LNCAP (cell line): ENCODE data around the gene HADHB.

Experiments used
- CTCF ChIP-seq: fragments of 450-650 bp; IDR thresholded peaks from 2 replicates; pipeline ENCODE4 v1.5.1; 2017; ENCODE audit warnings: mild to moderate bottlenecking

HADHB gene

GRCh38 chr2:26214759-26215158, 30.0 kb upstream of the HADHB start:
- no peak for TF ChIP-seq CTCF

GRCh38 chr2:26215833-26216232, 28.9 kb upstream of the HADHB start:
- TF ChIP-seq CTCF, result no peak

GRCh38 chr2:26216587-26216986, 28.2 kb upstream of the HADHB start:
- TF ChIP-seq CTCF, result no peak

GRCh38 chr2:26217720-26218119, 27.0 kb upstream of the HADHB start:
- TF ChIP-seq CTCF, result no peak

DNA sequence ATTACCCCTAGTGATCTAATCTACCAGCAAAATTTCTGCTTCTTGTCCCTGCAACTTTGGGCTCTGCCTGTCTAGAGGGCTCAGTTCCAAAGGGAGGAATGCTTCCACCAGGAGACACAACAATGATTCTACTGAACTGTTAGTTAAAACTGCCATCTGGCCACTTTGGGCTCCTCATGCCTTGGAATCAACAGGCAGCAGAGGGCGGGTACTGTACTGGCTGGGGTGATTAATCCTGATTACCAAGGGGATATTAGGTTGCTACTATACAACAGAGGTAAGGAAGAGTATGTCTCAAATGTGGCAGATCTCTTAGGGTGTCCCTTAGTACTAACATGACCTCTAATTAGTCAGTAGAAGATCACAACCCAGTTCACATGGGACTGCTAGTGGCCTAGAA, 21.7 kb upstream of the HADHB start:
- TF ChIP-seq CTCF, result no peak

- TF ChIP-seq CTCF, result no peak
Measured at GRCh38 chr2:26224095-26224494, 20.6 kb upstream of the HADHB start.

GRCh38 chr2:26229595-26229994, 15.1 kb upstream of the HADHB start:
- no peak for TF ChIP-seq CTCF

DNA sequence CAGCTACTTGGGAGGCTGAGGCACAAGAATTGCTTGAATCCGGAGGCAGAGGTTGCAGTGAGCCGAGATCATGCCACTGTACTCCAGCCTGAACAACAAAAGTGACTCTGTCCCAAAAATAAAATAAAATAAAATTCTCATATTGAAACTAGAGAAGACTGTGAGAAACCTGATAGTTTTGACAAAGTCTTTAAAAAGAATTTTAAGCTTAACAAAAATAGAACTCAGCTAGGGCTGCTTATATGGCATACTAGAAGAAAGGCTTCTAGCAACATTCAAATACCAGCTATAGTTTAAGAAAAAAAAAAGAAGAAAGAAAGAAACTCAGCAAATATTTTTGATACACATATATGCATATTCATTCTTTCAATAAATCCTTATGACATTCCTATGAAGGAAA, 13.9 kb upstream of the HADHB start:
- TF ChIP-seq CTCF, result no peak
